Choroid plexus epithelial cell (primary cell): Measurements from ENCODE around the gene MAN1A1.

Experiments used
- DNase-seq: peaks from one replicate; pipeline ENCODE4 v3.0.0-alpha.2; 2010; ENCODE audit warnings: low read depth
- H3K4me3 ChIP-seq: 2 replicates; pipeline ENCODE4 v1.5.1; 2011; ENCODE audit warnings: low read depth, mild to moderate bottlenecking, control low read depth, low read length, moderate library complexity
- TF ChIP-seq, protein P1 (sequence below): conservative IDR thresholded peaks from 2 replicates; pipeline ENCODE4 v1.5.1; 2011; ENCODE audit warnings: low read depth, mild to moderate bottlenecking, control low read depth, inconsistent platforms, low read length, moderate library complexity

MAN1A1 gene

GRCh38 chr6:119255492-119255891 is 94.1 kb downstream of the MAN1A1 start:
- TF ChIP-seq, protein P1, sequence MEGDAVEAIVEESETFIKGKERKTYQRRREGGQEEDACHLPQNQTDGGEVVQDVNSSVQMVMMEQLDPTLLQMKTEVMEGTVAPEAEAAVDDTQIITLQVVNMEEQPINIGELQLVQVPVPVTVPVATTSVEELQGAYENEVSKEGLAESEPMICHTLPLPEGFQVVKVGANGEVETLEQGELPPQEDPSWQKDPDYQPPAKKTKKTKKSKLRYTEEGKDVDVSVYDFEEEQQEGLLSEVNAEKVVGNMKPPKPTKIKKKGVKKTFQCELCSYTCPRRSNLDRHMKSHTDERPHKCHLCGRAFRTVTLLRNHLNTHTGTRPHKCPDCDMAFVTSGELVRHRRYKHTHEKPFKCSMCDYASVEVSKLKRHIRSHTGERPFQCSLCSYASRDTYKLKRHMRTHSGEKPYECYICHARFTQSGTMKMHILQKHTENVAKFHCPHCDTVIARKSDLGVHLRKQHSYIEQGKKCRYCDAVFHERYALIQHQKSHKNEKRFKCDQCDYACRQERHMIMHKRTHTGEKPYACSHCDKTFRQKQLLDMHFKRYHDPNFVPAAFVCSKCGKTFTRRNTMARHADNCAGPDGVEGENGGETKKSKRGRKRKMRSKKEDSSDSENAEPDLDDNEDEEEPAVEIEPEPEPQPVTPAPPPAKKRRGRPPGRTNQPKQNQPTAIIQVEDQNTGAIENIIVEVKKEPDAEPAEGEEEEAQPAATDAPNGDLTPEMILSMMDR, result no peak
- H3K4me3 ChIP-seq, result no peak overlapping the region
- no peak for DNase-seq

GRCh38 chr6:119250036-119250435 is 99.5 kb downstream of the MAN1A1 start:
- TF ChIP-seq, protein P1, result no peak
- H3K4me3 ChIP-seq, result no peak overlapping the region
- no peak for DNase-seq

GRCh38 chr6:119249319-119249718 is 100.2 kb downstream of the MAN1A1 start:
- no peak overlapping the region for H3K4me3 ChIP-seq
- no peak for DNase-seq
- TF ChIP-seq, protein P1, result no peak

- no peak for DNase-seq
- no peak overlapping the region for H3K4me3 ChIP-seq
- TF ChIP-seq, protein P1, result no peak
Observed at GRCh38 chr6:119247504-119247903, 102.1 kb downstream of the MAN1A1 start.

DNA sequence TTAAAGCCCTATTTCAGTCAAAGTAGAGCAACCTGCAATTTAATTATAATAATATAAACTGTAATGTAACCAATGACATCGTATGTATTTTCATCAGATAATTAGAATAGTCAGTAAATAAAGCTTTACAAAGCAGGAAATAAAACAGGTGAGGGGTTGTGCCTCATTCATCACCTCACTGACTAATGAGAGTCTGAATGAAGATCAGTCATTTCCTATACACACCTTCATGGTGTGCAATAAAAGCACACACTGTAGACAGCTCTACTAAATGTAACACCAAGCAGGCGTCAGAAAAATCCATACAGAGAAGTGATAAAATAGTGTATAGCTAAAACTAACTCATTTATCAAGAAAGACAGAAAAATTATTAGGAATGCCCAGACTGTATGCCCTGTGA is 105.9 kb downstream of the MAN1A1 start:
- DNase-seq, result no peak
- H3K4me3 ChIP-seq, result no peak overlapping the region
- TF ChIP-seq, protein P1, result no peak

- TF ChIP-seq, protein P1, result no peak
- no peak for DNase-seq
- H3K4me3 ChIP-seq, result no peak overlapping the region
Observed at GRCh38 chr6:119243037-119243436, 106.5 kb downstream of the MAN1A1 start.

- TF ChIP-seq, protein P1, result no peak
- no peak for DNase-seq
- no peak overlapping the region for H3K4me3 ChIP-seq
Observed at GRCh38 chr6:119241540-119242309, 107.8 kb downstream of the MAN1A1 start.
